Measurements from ENCODE around the gene SLC25A48.

Gene SLC25A48

DNA sequence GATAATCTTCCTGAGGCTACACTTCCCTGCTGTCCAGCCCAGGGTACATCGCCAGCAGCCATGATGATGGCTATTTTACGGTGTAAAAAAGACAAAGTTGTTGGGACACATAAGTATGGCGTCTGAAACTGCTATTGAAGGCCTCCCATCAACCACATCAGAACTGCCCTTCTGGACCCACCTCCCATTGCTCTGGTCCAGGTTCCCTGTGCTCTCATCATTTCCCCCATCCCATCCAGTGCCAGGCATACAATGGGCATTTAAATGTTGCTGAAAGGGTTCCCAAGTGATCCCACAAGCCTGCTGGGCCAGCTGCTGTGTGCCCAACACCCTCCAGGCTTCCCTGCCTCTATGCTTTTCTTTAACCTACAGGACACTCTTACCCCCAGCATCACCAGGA, 50.6 kb downstream of the SLC25A48 start:
- no peak for FAIRE-seq

DNA sequence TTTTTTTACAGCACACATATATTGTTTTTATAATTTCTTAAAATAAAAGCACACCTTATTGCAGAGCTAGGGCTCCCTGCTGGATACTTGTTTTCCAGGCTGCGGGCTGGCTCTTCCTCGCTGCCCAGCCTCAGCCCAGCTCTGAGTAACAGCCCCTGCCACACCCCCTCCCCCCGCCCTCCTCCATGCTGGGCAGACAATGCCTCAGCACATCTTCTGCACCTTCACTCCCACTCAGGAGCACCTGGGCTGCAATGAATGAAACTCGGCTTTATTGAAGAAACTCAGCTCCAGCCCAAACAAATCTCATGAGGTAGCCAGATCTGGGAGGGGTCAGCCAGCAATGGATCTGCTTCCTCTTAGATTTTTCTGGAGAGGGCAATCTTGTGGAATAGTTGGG, 51.7 kb downstream of the SLC25A48 start:
- no peak for FAIRE-seq

DNA sequence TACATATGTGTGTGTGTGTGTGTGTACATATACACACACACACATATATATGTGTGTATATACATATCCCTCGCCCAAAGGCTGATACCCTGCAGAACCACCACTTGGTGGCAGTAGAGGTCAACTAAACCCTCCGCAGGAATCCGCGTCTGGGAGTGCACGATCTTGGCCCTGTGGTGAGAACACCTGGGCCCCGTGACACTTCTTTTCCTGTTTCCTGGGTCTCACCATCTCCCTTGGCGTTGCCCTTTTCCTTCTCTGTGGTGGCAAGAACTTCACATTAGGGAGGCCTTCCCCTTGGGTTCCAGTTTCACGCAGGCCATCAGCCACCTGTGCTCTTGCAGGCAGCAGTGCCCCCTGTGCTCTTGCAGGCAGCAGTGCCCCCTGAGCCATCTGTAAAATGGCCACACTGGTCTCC, 53.0 kb downstream of the SLC25A48 start:
- peak; percentile 25 for FAIRE-seq

DNA sequence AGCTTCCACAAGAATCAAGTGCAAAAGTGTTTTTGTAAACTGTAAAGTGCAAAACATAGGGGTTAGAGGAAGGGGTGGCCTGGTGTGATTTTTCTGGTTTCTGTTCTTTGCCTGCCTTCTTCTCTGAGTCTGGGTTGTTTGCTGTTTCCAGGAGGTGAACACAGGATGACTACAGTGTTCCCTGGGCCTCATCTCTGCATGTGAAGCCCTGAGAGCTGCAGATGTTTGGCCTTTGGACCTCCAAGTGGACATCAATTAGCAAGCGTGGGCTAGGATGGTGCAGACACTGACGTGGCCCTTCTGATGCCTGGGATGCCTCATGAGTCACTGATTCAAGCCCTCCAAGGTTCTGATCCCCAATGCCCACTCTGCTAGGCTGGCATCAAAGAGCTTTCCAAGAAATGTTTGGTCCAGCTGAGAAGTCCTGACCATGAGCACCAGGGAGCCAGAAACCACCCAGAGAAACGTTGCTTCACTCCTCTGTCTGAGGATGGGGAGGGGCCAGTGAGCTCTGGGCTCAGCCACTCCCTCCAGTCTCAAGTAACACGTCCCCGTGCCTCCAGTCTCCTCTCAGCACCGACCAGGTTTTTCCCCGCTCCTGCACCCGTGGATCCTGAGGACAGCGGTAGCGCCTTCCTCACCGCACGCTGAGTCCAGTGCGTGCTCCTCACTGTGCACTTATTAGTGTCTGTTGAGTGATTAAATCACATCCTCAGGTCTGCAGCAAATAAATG, 53.6 kb downstream of the SLC25A48 start:
- FAIRE-seq, result no peak

DNA sequence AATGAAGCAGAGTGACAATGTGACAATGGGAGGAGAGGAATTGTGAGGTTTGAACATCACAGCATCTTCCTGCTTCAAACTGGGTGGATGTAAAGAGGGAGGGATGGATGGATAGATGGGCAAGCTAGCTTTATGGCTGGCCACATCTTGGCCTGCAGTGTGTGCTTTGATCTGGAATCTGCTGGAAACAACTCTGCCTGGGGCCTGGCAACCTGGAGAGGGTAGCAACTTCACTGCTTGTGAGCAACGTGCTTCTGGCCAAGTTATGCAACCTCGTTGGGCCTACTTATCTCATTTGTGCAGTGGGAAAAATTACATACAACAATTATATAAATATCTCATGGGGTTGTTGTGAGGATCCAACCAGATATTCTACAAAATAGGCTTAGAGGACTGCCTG, 55.8 kb downstream of the SLC25A48 start:
- FAIRE-seq, result no peak

DNA sequence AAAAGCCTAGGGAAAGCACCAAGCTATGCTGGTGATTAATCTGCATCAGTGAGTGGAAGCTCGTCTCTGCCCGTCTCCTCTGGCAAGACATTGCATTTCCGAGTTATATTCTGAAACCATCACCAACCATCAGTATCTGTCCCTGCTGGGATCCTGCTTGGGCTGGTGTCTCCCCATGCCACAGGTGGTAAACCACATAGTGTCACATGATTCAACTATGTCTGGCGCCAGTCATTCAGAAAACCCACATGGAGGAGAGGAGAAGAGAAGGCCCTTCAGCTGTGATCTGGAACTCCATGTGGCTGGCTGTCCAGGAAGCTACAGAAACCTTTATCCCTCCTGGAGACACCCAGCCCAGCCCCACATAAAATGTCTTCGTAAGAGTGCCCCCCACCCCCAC, 56.4 kb downstream of the SLC25A48 start:
- FAIRE-seq, result no peak

DNA sequence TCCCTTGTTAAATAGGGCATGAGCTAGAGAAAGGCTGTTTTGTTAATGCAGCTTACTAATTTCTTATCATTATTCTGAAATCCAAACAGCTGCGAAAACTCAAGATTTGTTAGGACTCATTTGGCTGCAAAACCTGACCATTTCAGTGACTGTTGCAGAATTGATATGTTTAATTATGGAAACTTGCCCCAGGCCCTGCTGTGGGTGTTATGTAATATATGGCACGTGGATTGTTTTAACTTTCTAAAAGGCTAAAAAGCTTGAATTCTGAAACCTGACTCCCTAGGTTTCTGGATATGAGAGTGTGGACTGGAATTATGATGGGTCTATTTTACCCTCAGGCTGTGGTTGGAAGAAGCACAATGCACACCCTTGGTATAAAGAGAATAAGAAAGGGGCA, 56.8 kb downstream of the SLC25A48 start:
- FAIRE-seq, result no peak

DNA sequence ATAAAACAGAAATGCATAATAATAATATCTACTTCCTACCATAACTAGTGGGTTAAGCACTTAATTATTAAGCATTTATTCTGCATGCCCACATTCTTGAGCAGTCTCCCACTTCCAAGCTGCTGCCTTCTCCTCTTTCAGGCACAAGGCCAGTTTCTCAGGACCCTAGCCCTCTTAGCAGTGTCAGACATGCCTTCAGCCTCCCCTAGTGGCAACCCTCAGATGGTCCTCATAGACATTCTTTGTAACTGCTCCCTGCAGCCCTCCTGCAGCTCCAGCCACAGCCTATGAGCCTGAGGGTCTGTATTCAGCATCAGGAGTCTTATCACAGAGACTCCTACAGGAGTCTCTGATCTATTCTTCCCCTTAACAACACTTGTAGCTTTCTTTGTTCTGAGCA, 57.3 kb downstream of the SLC25A48 start:
- no peak for FAIRE-seq

DNA sequence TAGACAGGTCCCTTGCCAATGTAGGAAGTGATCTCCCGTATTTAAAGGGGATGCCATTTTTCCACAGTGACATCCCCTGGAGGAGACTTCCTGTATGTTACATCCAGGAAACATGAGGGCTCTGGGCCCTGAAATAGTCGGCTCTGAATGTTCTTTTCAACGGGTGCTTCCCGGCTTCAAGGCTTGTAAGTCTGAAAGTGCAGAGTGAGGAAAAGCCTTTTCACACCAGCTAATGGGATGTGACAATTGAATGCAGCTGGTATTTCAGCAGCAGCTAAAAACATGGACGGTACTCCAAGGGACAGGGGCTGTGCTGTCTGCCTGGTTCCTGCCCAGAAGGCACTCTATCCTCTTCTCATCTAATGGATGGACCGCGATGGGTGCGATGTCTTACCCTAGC, 59.8 kb downstream of the SLC25A48 start:
- FAIRE-seq, result no peak

DNA sequence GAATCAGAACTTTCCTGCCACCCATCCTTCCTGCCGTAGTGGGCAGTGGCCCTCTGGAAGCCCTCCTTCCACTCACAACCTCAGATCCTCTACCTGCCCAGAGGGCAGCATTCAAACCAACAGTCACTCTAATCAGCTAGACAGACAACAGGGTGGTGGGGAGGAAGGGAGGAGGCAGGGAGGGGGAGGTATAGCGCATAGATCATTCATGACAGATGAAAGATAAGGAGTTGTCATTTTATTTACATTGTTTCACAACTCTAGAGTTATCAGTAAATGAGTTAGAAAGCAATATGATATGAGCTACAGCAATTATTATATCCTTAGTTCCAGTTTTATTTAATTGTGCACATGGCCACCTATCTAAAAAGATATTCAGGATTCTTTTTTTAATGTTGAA, 60.3 kb downstream of the SLC25A48 start:
- no peak for FAIRE-seq

DNA sequence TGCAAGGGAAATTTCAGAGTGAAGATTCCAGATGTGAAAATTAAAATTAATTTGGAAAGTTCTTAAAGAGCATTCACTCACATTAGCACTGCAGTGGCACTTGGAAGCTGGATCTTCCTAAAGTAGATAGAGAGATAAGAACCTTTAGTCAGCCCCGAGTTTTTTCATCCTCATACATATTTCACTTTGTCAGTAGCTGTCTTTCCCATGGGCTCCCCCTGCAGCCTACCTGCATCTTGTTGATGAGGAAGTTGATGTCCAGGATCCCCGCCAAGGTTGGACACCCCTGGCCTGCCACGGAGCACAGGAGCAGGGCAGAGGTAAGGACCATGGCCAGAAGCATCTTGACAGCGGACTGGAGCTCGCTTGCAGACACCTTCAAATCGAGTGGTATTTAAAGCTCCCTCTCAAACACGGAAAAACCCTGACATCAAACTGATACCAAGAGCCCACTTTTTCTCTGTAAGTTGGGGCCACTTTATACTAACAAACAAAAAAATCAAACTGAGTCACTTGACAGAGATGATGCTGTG, 61.1 kb downstream of the SLC25A48 start, which contains the start of gene IL9:
Gene IL9 (minus strand): TSS at position 368 of the 533 bp plus-strand sequence. CDS start 25 bp downstream, at position 343.
- no peak for FAIRE-seq

DNA sequence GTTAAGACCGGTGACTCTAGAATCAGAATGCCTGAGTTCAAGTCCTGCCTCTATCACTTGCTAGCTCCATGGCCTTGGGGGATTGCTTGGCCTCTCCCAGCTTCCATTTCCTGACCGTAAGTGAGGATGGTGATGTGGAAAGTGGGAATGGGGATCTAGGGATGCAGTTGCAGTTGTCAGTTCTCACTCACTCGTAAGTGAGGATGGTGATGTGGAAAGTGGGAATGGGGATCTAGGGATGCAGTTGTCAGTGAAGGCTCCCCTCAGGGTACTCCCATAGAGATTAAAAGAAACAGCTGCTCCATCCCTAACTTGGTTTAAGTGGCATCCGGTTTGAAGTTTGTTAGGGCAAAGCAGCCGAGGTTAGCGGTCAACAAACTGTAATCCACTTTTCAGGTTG, 64.2 kb downstream of the SLC25A48 start:
- FAIRE-seq, result no peak

DNA sequence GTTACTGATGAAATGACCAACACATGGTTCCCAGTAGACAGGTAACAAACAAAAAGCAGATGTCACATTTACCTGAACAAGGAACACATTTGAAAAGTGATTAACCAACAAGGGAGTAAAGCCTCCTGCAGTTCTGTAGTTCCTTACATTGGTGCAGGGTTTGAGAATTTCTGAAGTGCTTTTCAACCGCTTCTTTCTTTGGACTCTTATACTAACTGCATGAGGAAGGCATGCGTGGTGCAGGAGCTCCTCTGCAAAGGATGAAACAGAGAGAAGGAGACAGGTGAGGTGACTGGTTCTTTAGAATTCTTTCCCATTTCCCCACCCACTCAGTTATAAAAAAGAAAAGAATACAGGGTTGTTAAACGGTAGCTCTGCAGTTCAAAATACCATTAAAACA, 65.8 kb downstream of the SLC25A48 start:
- FAIRE-seq, result no peak

DNA sequence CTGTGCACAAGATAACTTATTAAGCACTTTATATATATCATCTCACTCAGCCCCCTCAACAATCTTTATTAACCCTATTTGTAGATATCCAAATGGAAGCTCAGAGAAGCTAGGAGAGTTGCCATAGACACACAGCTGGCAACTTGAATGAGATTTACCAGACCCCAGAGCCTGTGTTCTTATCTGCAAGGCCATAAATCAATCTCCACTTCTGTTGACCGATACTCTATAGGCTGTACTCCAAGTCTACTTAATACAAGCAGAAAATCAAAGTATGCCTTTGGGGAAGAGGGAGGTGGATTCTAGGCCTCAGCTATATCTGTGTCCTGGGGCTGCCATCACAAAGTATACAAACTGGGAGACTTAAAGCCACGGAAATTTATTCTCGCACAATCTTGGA, 67.2 kb downstream of the SLC25A48 start:
- FAIRE-seq, result no peak

DNA sequence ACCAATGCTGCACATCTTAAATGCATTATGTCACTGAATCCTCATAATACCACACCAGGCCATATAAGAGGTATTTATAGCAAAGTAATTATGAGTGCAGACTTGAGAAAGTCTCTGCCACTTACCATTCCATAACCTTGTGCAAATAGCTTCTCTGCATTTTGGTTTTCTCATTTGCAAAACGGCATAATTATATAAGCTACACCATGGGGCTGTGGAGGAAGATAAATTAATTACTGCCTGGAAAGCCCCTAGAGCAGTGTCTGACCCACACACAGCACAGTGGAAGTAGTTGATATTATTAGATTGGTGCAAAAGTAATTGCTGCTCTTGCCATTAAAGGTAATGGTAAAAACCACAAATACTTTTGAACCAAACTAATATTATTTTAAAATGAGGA, 70.7 kb downstream of the SLC25A48 start:
- no peak for FAIRE-seq

DNA sequence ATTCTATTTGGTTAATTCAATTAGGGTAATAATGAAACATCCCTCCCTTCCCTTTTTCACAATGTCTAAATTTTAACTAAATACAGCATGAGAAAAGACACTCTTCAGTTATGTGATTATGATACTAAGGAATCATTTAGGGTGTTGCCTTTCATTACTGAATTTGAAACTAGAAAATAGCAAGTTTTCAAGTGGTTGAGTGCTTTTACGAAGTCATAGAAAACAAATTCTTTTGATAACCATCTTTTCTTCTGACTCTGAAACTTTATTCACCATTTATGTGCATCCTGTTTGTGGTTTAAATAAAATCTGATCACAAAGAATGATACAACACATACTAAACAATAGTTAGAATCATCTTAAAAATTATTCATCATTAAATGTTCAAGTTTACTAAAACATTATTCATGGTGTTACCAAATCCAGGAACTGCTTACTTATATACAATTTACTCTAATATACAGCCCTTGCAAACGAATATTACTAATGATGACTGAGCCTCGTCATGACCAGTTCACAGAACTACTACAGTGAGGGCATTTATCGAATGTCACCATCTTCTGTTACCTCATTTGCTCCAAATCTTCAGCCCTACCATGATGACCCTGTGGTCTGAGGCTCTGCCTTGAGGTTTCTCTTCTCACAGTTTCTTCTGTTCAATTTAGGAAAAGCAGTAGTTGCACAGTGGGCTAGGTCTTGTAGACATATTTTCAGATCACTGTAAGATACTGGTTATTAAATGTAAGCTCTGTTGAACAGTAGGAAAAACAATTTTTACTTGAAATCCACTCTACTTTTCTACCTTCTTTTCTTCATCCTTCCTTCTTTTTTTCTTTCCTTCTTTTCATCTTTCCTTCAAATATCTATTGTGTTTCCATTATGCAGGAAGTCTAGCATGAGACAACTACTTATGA, 79.5 kb downstream of the SLC25A48 start:
- FAIRE-seq, result no peak

DNA sequence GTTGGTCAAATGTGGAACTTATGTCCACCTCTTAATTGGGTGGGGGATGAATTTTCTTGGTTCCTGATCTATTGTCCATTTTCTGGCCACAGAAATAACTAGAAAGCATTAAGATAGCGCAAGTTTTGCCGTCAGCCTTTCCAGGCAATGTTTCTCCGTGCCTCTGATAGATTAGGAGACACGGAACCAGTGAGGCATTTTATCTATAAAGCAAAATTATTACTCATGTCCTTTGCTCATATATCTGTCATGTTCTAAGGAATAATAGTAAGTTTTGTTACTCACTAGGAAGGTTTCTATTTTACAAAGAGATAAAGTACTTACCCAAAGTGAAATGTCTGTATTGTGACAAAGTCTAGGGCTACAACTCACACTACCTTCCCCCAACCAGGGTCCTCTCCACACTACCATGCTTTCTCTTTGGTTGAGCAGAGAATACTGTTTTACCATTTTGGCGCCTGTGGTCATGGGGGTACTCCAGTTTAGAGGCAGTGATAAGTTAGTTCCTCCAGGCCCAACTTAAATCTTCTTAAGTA, 81.1 kb downstream of the SLC25A48 start:
- no peak for FAIRE-seq

DNA sequence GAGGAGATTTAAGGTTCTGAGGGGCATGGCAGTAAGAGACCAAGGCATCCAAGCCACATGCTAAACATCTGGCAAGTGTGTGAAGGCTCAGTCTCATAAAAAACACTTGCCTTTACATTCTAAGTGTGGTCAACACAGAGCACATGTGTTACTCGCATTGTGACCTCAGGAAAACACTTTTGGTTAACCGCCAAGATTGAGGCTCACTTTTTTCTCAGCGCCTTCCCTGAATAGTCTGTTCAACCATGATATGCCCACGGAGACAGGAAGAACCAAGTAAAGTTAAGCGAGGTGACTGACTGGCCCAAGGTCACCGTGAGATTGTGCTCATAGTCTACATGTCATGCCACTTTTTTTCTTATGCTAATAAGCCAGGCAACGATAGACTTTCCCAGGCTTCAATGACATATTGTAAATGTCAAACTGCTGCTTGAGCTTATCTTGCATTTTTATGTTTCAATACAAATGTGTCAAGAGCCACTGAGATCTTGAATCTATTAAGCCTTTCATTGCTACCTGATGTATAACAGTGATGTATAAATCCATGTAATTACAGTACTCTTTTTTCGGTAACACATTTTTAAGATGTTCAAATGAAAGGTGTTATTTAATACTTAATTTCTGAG, 82.3 kb downstream of the SLC25A48 start:
- FAIRE-seq, result no peak

DNA sequence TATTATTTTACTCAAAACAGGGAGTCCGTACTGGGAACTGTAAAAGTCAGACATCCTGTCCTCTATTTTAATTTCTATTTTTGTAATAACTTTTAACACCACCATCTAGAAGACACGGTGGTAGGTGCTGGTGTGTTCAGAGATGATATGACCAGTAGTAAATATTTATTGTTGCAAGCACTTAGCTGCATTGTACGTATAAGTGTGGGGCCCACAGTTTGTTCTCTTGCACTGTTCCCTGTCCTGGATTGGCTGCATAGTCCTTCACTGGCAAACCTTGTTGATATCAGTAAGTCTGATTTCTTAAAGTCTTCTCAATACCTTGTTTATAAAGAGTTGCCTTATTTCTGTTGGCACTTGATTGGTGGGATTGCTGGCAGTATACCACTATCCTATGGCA, 85.7 kb downstream of the SLC25A48 start:
- no peak for FAIRE-seq

DNA sequence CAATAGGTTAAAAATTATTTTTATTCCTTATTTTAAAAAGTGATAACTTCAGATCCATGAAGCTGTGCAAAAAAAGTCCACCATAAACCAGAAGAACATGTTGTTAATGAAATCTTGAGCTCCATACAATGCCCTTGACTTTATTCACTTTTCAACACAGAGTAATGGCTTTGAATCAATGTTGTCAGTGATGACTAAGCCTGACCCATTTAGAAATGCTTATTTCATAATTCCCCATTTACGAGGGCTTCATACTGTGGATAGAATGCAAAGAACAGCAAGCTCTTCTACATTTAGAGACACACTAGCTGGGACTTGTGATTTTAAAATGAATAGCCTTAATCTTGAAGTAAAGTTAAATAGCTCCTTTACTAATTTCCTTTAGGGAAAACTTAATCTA, 86.9 kb downstream of the SLC25A48 start:
- no peak for FAIRE-seq

DNA sequence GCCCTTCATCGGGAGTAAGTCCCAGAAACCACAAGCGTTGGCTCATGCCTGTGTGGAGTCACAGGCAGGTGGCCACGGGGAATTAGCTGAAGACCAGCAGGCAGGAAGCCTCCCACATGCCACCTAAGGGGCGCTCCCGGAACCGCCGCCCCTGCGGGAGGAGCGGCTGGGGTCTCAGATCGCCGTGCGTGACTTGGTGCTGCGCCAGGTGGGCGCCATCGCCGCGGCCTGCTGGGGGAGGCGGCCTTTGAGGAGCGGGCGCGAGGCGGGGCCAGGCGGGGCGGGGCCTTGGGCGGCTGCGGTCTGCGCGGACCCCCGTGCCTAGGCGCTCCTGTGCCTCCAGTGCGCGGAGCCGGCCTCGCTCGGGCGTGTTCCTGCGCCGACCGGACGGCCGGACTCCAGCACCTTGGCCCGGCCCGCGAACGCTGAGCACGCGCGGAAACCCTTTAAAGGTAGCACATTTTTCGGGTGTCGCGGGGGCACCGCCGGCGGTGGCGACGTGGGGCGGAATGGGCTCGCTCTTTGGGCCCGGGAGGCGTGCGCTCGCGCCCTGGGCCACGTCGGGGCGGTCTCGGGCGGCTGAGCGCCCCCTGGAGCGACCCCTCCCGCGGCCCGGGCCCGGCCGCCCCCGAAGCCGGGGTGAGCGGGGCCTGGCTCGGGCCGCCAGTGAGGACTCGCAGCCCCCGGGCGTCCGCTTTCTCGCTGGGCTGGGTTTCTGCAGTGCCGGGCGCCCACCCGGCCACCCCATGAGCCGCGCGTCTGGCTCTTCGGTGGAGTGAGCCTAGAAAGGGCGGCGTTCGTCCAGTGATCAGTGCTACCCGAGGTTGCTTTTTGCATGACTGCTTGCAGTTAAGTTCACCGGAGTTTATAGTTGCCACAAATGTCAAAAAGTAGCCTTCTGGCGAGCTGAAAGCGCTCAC, 95.8 kb downstream of the SLC25A48 start:
- no peak for FAIRE-seq

DNA sequence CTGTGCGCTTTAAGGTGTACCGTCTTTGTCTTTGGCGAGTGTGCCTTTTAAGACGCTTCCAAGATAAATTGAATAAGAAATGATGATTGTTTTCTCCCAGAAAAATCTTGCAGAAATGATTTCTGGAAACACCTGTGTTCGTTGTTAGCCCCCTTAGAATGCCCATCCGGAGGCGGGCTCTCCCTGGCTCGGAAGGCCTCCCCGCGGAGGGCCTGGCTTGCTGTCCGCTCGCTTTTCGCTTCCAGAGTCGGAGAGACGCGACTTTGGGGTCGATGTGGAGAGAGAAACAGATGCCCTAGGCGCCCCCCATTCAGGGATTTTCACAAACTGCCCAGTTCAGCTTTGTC, 96.5 kb downstream of the SLC25A48 start:
- FAIRE-seq, result no peak

Data from A204.1 (cell line).